Astrocyte of the cerebellum (primary cell): ENCODE results near the gene JAGN1.

Experiments used
- DNase-seq: peaks from one replicate; pipeline ENCODE4 v3.0.0-alpha.2; 2011; ENCODE audit warnings: low read depth
- H3K4me3 ChIP-seq: 2 replicates; pipeline ENCODE4 v1.5.1; 2011; ENCODE audit warnings: mild to moderate bottlenecking, low read depth, low read length, moderate library complexity
- in situ Hi-C: cut with HindIII; loops from 2 replicates; pipeline ENCODE4 v1.10.0; 2017; ENCODE audit warnings: low sequenced_read_pairs
- TF ChIP-seq, protein P1 (sequence below): IDR thresholded peaks from 2 replicates; pipeline ENCODE4 v1.5.1; 2012; ENCODE audit warnings: low read length, low read depth, moderate library complexity, mild to moderate bottlenecking; ENCODE audit errors: missing control alignments

JAGN1 gene

DNA sequence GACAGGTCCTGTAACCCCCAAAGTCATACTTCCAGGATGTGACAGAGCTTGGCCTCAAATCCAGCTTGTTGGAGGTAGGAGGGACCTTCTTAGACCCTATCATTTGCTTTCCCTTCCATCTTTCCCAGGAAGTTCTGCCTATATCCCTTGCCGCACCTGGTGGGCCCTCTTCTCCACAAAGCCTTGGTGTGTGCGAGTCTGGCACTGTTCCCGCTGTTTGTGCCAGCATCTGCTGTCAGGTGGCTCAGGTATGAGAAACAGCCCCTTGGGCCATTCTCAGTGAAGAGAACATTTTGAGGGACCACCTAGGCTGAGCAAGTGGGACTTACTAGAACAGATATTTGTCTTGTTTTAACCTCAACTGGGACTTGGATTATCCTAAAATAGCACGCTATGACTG lies 13.5 kb downstream of the JAGN1 start:
- TF ChIP-seq, protein P1, sequence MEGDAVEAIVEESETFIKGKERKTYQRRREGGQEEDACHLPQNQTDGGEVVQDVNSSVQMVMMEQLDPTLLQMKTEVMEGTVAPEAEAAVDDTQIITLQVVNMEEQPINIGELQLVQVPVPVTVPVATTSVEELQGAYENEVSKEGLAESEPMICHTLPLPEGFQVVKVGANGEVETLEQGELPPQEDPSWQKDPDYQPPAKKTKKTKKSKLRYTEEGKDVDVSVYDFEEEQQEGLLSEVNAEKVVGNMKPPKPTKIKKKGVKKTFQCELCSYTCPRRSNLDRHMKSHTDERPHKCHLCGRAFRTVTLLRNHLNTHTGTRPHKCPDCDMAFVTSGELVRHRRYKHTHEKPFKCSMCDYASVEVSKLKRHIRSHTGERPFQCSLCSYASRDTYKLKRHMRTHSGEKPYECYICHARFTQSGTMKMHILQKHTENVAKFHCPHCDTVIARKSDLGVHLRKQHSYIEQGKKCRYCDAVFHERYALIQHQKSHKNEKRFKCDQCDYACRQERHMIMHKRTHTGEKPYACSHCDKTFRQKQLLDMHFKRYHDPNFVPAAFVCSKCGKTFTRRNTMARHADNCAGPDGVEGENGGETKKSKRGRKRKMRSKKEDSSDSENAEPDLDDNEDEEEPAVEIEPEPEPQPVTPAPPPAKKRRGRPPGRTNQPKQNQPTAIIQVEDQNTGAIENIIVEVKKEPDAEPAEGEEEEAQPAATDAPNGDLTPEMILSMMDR: no peak
- H3K4me3 ChIP-seq: no peak overlapping the region
- in situ Hi-C loops: no loop called here
- no peak for DNase-seq

DNA sequence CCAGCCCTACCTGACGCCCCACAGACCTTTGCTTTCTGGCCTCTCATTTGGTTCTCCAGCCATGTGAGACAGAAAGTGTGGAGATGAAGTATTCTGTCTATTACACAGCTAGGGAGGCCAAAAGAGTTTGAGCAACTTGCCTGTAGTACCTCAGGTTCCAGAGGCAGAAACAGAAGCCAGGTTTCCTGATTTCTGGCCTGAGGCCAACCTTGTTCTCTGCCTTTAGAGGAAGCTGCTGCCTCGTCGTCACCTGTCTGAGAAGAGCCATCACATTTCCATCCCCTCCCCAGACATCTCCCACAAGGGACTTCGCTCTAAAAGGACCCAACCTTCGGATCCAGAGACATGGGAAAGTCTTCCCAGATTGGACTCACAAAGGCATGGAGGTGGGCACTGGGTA lies 16.1 kb downstream of the JAGN1 start:
- in situ Hi-C loops: no loop called here
- TF ChIP-seq, protein P1: no peak
- no peak for DNase-seq
- H3K4me3 ChIP-seq: no peak overlapping the region

DNA sequence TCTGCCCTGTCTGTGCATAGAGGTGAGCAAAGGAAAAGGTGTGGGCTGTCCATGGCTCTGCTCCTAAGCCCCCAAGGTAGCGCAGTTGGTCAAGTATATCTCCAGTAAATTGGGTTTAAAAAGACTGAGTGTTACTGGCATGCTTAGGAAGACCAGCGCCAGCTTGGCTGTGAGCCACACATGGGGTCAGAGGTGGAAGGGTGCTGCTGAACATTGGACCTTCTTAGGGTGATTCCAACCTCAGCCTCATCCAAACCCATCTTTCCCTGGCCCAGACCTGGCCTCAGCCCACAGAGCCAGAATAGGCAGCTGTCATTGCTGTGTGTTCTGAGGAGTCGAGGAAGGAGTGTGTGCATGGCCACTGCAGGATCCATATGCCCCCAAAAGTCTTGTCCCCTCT lies 17.9 kb downstream of the JAGN1 start:
- DNase-seq: no peak
- TF ChIP-seq, protein P1: no peak
- no peak overlapping the region for H3K4me3 ChIP-seq
- in situ Hi-C loops: no loop called here

DNA sequence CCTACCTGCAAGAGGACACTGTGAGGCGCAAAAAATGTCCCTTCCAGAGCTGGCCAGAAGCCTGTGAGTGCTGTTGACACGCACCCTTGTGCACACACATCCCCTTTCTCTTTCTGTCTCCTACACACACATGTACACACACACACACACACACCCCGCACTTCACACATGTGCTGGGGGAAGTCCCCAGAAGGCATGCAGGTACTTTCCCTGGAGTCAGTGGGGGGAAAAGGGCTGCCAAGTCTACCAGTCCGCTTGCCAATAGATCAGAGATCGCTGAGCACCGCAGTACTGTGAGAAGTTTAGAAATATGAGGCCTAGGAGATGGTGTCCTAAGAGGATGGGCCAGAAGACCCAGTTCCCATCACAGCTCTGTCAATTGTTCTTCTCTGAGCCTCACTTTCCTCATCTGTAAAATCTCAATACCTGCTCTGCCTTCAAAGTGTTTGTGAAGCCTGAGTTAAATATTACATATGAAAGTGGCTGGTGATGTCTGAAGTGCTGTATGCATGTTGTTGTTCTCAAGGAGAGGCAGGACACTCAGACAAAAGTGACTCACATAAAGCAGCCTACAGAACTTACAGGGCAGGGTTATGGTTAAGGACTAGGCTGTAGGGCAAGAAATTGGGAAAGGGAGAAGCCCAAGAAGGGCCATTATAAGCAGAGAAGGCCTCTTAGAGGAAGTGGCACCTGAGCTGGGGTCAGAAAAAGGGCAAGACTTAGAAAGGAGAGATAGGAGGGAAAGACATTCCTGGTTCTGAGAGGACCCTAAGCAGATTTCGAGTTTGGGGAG lies 19.0 kb downstream of the JAGN1 start:
- TF ChIP-seq, protein P1: no peak
- no peak for DNase-seq
- no peak overlapping the region for H3K4me3 ChIP-seq
- in situ Hi-C loops: no loop called here

DNA sequence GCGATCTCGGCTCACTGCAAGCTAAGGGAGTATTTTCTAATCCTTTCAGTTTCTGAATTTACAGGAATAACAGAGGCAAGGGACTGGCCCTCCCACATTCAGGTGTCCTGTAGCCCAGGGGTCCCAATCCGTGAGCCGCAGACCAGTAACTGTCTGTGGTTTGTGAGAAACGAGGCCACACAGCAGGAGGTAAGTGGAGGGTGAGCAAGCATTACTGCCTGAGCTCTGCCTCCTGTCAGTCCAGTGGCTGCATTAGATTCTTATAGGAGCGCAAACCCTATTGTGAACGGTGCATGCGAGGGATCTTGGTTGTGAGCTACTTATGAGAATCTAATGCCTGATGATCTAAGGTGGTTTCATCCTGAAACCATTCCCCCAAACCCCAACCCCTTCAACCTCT lies 21.5 kb downstream of the JAGN1 start:
- DNase-seq: no peak

DNA sequence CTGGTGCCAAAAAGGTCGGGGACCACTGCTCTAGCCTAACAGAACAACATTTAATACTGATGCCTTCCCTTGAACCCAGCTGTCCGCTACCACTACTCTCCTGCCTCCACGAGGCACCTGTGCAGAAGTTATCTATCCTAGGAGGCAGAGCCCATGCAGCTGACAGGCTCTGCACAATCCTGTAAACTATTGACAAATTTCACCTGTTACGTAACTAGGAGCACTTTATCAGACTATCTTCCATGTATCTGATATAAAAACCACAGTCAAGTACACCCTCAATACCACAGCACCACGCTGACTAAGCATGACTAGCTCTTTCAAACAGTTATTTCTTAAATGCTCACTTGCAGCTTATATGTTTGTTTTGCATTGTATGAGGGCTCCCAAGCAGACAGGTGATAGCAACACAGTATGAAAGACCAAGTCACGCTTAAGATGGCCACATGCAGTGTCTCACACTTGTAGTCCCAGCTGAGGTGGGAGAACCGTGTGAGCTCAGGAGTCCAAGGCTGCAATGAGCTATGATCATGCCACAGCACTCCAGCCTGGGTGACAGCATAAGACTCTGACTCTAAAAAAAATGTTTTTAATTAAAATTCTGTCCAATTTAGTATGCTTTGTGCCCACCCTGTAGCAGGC lies 22.0 kb downstream of the JAGN1 start:
- in situ Hi-C loops: no loop called here
- TF ChIP-seq, protein P1: no peak
- peak; percentile 26 for DNase-seq
- H3K4me3 ChIP-seq: no peak overlapping the region

More for the DNA sequence above, 21.5 kb downstream of the JAGN1 start:
- in situ Hi-C loops: no loop called here
- H3K4me3 ChIP-seq: no peak overlapping the region
- TF ChIP-seq, protein P1: no peak
